Measurements from ENCODE around the gene SLC5A9. TPM values are rescaled to one million over a fixed set of nuclear protein-coding genes. Genes with fewer than 3 reads are reported as not detected.

Gene SLC5A9
- not detected in 2 replicates for total RNA-seq

DNA sequence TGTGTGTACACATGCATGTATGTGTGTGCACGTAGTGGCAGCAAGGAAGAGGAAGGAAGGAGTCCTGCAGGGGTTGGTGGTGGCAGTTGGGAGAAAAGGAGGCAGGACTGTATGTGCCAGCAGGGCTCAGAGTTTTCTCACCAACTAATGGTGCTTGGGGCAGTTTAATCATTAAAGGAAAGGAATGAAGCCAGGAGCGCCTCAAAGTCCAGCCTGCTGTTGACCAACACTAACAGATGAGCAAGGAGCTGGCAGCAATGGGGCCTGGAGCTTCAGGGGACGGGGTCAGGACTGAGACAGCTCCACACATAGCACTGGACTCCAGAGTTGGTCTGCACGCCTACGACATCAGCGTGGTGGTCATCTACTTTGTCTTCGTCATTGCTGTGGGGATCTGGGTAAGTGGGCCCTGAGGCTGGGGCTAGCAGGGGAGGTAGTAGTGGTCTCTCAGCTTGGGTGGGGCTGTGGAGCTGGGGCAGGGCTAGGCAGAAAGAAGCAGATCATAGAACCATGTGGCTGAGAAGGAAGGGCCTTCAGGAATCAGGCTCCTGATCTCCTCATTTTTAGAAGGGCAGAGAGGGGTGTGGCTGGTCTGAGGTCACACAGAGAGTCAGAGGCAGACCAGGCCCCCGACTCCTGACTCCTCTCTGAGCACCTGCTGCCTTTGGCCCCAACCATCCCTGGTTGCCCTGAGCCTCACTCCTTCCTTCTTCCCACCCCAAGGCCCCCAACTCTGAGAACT is at the start of gene SLC5A9:
SLC5A9 (plus strand) TSS at position 216 of the 742 bp plus-strand sequence; CDS start at position 237, 21 bp downstream.

Other genes with a start within 250 kb of the SLC5A9 start
- gene TRABD2B, start 225.3 kb upstream of the SLC5A9 start, total RNA-seq: not detected in 2 replicates
- 2.0 and 3.0 TPM in 2 replicates for gene SPATA6, start 249.5 kb downstream of the SLC5A9 start, total RNA-seq

All from myometrial cell (primary cell).